ENCODE results near the gene FREY1.

DNA sequence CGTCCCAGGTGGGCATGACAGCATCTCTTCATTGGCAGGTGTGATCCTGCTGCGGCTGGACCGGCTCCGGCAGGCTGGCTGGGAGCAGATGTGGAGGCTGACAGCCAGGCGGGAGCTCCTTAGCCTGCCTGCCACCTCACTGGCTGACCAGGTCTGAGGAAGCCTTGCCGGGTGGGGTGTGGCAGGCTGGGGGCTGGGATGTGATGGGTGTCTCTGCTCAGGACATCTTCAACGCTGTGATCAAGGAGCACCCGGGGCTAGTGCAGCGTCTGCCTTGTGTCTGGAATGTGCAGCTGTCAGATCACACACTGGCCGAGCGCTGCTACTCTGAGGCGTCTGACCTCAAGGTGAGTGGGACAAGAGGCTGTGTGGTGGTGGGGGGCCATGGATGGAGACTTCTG, 18.9 kb upstream of the FREY1 start:
- TF ChIP-seq, protein P1, sequence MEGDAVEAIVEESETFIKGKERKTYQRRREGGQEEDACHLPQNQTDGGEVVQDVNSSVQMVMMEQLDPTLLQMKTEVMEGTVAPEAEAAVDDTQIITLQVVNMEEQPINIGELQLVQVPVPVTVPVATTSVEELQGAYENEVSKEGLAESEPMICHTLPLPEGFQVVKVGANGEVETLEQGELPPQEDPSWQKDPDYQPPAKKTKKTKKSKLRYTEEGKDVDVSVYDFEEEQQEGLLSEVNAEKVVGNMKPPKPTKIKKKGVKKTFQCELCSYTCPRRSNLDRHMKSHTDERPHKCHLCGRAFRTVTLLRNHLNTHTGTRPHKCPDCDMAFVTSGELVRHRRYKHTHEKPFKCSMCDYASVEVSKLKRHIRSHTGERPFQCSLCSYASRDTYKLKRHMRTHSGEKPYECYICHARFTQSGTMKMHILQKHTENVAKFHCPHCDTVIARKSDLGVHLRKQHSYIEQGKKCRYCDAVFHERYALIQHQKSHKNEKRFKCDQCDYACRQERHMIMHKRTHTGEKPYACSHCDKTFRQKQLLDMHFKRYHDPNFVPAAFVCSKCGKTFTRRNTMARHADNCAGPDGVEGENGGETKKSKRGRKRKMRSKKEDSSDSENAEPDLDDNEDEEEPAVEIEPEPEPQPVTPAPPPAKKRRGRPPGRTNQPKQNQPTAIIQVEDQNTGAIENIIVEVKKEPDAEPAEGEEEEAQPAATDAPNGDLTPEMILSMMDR (IDR thresholded peaks at IDR 0.05): no peak
- no peak for TF ChIP-seq POLR2A (IDR thresholded peaks at IDR 0.05; ENCODE audit: low read depth)
- no peak for TF ChIP-seq POLR2AphosphoS5 (IDR thresholded peaks at IDR 0.05)
- TF ChIP-seq EP300 (IDR thresholded peaks at IDR 0.05): no peak

Measured in esophagus muscularis mucosa (tissue), 4 donors.